Ovary (tissue), 3 donors: ENCODE measurements around the gene MPPED2.

Experiments
- CTCF ChIP-seq, 3 donors: fragments of 450-650 bp in 2 of 3; fragments of 200-600 bp in 1 of 3; IDR thresholded peaks; one replicate each; pipeline versions ENCODE4 v1.5.1 to v1.8.0; 2016 to 2022; ENCODE audit warnings: antibody characterized with exemption in 3 of 3, mild to moderate bottlenecking in 1 of 3
- POLR2A ChIP-seq: fragments of 450-650 bp; IDR thresholded peaks from one replicate; pipeline ENCODE4 v1.6.1; 2017; ENCODE audit warnings: antibody characterized with exemption, mild to moderate bottlenecking, moderate library complexity
- donor health status: DM: no; HTN: no; CAD: no.

- no peak for TF ChIP-seq CTCF (IDR thresholded peaks at IDR 0.05)
- TF ChIP-seq POLR2A = no peak
These were observed 100.4 kb downstream of the MPPED2 start for GRCh38 chr11:30485756-30486155.
